ENCODE results near the gene AKR1C1.
"Not testable (repeated sequence)": the region's sequence is repeated elsewhere in the genome, so short reads cannot be mapped to it uniquely, and the experiment has no call there.

The AKR1C1 gene

DNA sequence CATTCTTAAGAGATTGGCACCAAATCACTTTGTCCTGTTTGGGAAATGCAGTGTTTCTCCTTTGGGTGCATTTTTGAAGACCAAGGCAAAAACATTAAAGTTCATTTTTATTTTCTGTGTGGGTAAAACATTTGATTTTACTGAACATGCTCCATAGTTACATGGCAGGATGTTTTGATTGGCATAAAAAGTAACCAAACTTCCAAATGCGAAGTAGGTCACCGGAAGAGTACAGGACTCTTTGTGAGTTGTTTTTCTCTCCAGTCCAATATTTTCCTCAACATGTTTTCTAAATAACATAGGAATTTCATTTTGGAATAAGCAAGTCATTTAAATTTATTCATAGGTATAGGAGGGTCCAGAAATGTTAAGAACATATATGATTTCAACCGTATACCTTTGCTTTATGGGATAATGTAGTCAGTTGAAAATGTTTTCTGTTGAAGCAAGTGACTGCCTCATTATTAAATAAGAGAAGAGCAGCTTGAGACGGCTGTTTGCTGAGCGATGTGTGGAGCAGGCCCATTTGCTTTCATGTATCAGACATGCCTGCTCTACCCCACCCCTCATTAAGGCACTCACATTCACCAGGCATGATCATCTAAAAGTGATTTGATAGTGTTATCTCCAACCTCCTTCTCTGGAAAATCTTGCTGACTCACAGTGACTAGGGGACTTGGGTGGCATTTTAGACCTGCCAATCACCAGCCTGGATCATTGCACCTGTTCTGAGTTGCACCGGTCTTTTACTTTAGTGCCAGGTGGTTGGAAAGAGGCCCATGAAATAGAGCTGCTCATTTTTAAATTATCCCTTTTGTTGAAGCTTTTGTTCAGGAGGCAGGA is 56.8 kb downstream of the AKR1C1 start:
- DNase-seq: not testable (repeated sequence)

DNA sequence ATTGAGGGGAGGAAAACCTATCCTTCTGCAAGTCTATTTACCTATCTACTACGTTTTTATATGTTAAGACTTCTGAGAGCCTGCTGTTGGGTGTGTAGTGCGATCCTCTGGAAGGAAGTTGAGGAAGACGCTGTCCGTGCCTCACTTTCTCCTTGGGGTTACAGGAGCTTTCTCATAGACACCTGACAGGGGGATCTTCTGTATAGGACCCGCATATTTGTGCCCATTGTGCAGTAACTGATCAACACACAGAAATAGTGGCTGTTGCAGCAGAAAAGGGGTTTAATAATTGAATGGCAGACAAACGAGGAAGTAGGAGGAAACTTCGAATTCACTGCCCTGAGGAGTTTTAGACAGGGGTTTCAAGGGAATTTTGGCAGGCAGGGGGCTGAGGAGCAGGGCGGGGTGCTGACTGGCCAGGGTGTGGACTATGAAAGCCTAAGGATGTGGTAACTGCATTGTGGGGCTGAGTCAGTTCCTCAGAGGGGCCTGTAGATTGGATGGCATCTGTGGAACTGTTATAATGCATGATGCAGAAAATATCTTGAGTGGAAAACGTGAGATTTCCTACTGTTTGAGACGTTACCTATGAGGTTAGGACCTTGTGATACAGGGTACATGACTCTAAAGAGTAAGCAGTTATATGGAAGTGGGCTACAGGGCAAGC is 58.5 kb downstream of the AKR1C1 start:
- DNase-seq: not testable (repeated sequence)

- no peak for DNase-seq
Measured at GRCh38 chr10:5023177-5023805, 60.1 kb downstream of the AKR1C1 start.

GRCh38 chr10:5025461-5025881 is 62.3 kb downstream of the AKR1C1 start:
- DNase-seq: not testable (repeated sequence)

- DNase-seq: no peak
Measured at GRCh38 chr10:5030989-5031388, 67.8 kb downstream of the AKR1C1 start.

- DNase-seq: not testable (repeated sequence)
Measured at GRCh38 chr10:5031588-5031987, 68.4 kb downstream of the AKR1C1 start.

- not testable (repeated sequence) for DNase-seq
Measured at GRCh38 chr10:5032444-5032843, 69.2 kb downstream of the AKR1C1 start.
